IPS-18c (cell line): ENCODE results near the gene AGTPBP1.
"Not testable (repeated sequence)": the region's sequence is repeated elsewhere in the genome, so short reads cannot be mapped to it uniquely, and the experiment has no call there.

Source experiments
- H3K4me3 ChIP-seq: 2 replicates; pipeline ENCODE4 v1.7.0; 2013; ENCODE audit warnings: low read depth, mild to moderate bottlenecking, low read length, moderate library complexity; ENCODE audit not compliant: insufficient read depth
- H3K9me3 ChIP-seq: one replicate; pipeline ENCODE4 v1.6.1; 2013; ENCODE audit warnings: mild to moderate bottlenecking, low read length, moderate library complexity; ENCODE audit not compliant: control insufficient read depth, insufficient read depth

AGTPBP1 gene

GRCh38 chr9:85594316-85594715 is 147.4 kb downstream of the AGTPBP1 start:
- H3K4me3 ChIP-seq: no peak overlapping the region
- no peaks in the 10 kb centered on the region for H3K9me3 ChIP-seq

GRCh38 chr9:85586684-85587083 is 155.1 kb downstream of the AGTPBP1 start:
- Histone ChIP-seq H3K9me3 (no peaks in the 10 kb centered on the region), H3K4me3 (no peak overlapping the region)

- no peaks in the 10 kb centered on the region for H3K9me3 ChIP-seq
- no peak overlapping the region for H3K4me3 ChIP-seq
Observed at GRCh38 chr9:85577353-85577952, 164.3 kb downstream of the AGTPBP1 start.

GRCh38 chr9:85575868-85576267 is 165.9 kb downstream of the AGTPBP1 start:
- Histone ChIP-seq H3K9me3 (no peaks in the 10 kb centered on the region), H3K4me3 (no peak overlapping the region)

- H3K9me3 ChIP-seq, H3K4me3 ChIP-seq: not testable (repeated sequence)
Observed at GRCh38 chr9:85573546-85573945, 168.2 kb downstream of the AGTPBP1 start.

GRCh38 chr9:85572917-85573316 is 168.8 kb downstream of the AGTPBP1 start:
- not testable (repeated sequence) for H3K9me3 ChIP-seq, H3K4me3 ChIP-seq

GRCh38 chr9:85569988-85570387 is 171.8 kb downstream of the AGTPBP1 start:
- H3K4me3 ChIP-seq: no peak overlapping the region
- H3K9me3 ChIP-seq: no peaks in the 10 kb centered on the region

GRCh38 chr9:85559526-85559925 is 182.2 kb downstream of the AGTPBP1 start:
- H3K4me3 ChIP-seq: no peak overlapping the region

GRCh38 chr9:85554349-85554748 is 187.4 kb downstream of the AGTPBP1 start:
- Histone ChIP-seq H3K9me3 (no peaks in the 10 kb centered on the region), H3K4me3 (no peak overlapping the region)

More at GRCh38 chr9:85559526-85559925, 182.2 kb downstream of the AGTPBP1 start:
- H3K9me3 ChIP-seq: no peaks in the 10 kb centered on the region

GRCh38 chr9:85553475-85553874 is 188.3 kb downstream of the AGTPBP1 start:
- Histone ChIP-seq H3K4me3 (no peak overlapping the region), H3K9me3 (no peaks in the 10 kb centered on the region)

- no peaks in the 10 kb centered on the region for H3K9me3 ChIP-seq
- H3K4me3 ChIP-seq: no peak overlapping the region
Observed at GRCh38 chr9:85547599-85547998, 194.2 kb downstream of the AGTPBP1 start.

- Histone ChIP-seq H3K9me3 (peaks cover 2% of the 10 kb centered on the region), H3K4me3 (no peak overlapping the region)
Observed at GRCh38 chr9:85543196-85543595, 198.6 kb downstream of the AGTPBP1 start.

- Histone ChIP-seq H3K9me3 (peaks cover 2% of the 10 kb centered on the region), H3K4me3 (no peak overlapping the region)
Observed at GRCh38 chr9:85541876-85542275, 199.9 kb downstream of the AGTPBP1 start.

- no peak overlapping the region for H3K4me3 ChIP-seq
- H3K9me3 ChIP-seq: peaks cover 2% of the 10 kb centered on the region
Observed at GRCh38 chr9:85536514-85536913, 205.2 kb downstream of the AGTPBP1 start.

GRCh38 chr9:85536076-85536475 is 205.7 kb downstream of the AGTPBP1 start:
- Histone ChIP-seq H3K4me3 (no peak overlapping the region), H3K9me3 (peaks cover 2% of the 10 kb centered on the region)

- Histone ChIP-seq H3K4me3 (no peak overlapping the region), H3K9me3 (peaks cover 2% of the 10 kb centered on the region)
Observed at GRCh38 chr9:85534340-85534739, 207.4 kb downstream of the AGTPBP1 start.

- H3K9me3 ChIP-seq: no peaks in the 10 kb centered on the region
Observed at GRCh38 chr9:85533538-85533937, 208.2 kb downstream of the AGTPBP1 start.

GRCh38 chr9:85530721-85531120 is 211.0 kb downstream of the AGTPBP1 start:
- H3K4me3 ChIP-seq: no peak overlapping the region
- no peaks in the 10 kb centered on the region for H3K9me3 ChIP-seq

More at GRCh38 chr9:85533538-85533937, 208.2 kb downstream of the AGTPBP1 start:
- no peak overlapping the region for H3K4me3 ChIP-seq

- no peaks in the 10 kb centered on the region for H3K9me3 ChIP-seq
- H3K4me3 ChIP-seq: no peak overlapping the region
Observed at GRCh38 chr9:85528607-85529006, 213.1 kb downstream of the AGTPBP1 start.
